ENCODE data around the gene PRRG1.

The PRRG1 gene

GRCh38 chrX:37378404-37378803 is 29.2 kb downstream of the PRRG1 start:
- no peak overlapping the region for H3K4me3 ChIP-seq (ENCODE audit: low read depth, low read length)
- no peak for TF ChIP-seq CTCF (IDR thresholded peaks at IDR 0.05; ENCODE audit: low read depth, low read length)

GRCh38 chrX:37378830-37379229 is 29.7 kb downstream of the PRRG1 start:
- no peak for TF ChIP-seq CTCF (IDR thresholded peaks at IDR 0.05; ENCODE audit: low read depth, low read length)

GRCh38 chrX:37380256-37380655 is 31.1 kb downstream of the PRRG1 start:
- no peak for TF ChIP-seq CTCF (IDR thresholded peaks at IDR 0.05; ENCODE audit: low read depth, low read length)
- H3K4me3 ChIP-seq (ENCODE audit: low read depth, low read length): no peak overlapping the region

More at GRCh38 chrX:37378830-37379229, 29.7 kb downstream of the PRRG1 start:
- H3K4me3 ChIP-seq (ENCODE audit: low read depth, low read length): no peak overlapping the region

GRCh38 chrX:37380924-37381323 is 31.8 kb downstream of the PRRG1 start:
- H3K4me3 ChIP-seq (ENCODE audit: low read depth, low read length): no peak overlapping the region
- no peak for TF ChIP-seq CTCF (IDR thresholded peaks at IDR 0.05; ENCODE audit: low read depth, low read length)

- no peak overlapping the region for H3K4me3 ChIP-seq (ENCODE audit: low read depth, low read length)
- TF ChIP-seq CTCF (IDR thresholded peaks at IDR 0.05; ENCODE audit: low read depth, low read length): no peak
Measured at GRCh38 chrX:37383313-37383712, 34.1 kb downstream of the PRRG1 start.

GRCh38 chrX:37388413-37388812 is 39.2 kb downstream of the PRRG1 start:
- H3K4me3 ChIP-seq (ENCODE audit: low read depth, low read length): no peak overlapping the region
- TF ChIP-seq CTCF (IDR thresholded peaks at IDR 0.05; ENCODE audit: low read depth, low read length): no peak

GRCh38 chrX:37405956-37406355 is 56.8 kb downstream of the PRRG1 start:
- H3K4me3 ChIP-seq (ENCODE audit: low read depth, low read length): no peak overlapping the region

More at GRCh38 chrX:37405956-37406355, 56.8 kb downstream of the PRRG1 start:
- TF ChIP-seq CTCF (IDR thresholded peaks at IDR 0.05; ENCODE audit: low read depth, low read length): no peak

Measured in WI38 (cell line).